Skin epidermis (tissue), 12 donors: ENCODE measurements around the gene FOXO4.

Source experiments
- H3K27ac ChIP-seq, 21 experiments: fragments of 200-600 bp; sonication (generic) in 11 of 21; one replicate each; pipeline ENCODE4 v1.5.0; 2020; ENCODE audit warnings: mild to moderate bottlenecking in 3 of 21, inconsistent platforms in 2 of 21, moderate library complexity in 2 of 21
- H3K4me3 ChIP-seq, 7 experiments: fragments of 200-600 bp; sonication (generic) in 2 of 7; one replicate each; pipeline ENCODE4 v1.5.0; 2020; ENCODE audit warnings: inconsistent platforms in 2 of 7, mild to moderate bottlenecking in 2 of 7, moderate library complexity in 1 of 7

The FOXO4 gene

GRCh38 chrX:71128166-71128833 lies 32.6 kb downstream of the FOXO4 start:
- Histone ChIP-seq H3K4me3 (no peak overlapping the region), H3K27ac (no peak overlapping the region)

- Histone ChIP-seq H3K27ac (peak overlapping the region in 2 of 21 experiments; percentile 5), H3K4me3 (no peak overlapping the region)
These were observed 33.5 kb downstream of the FOXO4 start for GRCh38 chrX:71128915-71129765.

DNA sequence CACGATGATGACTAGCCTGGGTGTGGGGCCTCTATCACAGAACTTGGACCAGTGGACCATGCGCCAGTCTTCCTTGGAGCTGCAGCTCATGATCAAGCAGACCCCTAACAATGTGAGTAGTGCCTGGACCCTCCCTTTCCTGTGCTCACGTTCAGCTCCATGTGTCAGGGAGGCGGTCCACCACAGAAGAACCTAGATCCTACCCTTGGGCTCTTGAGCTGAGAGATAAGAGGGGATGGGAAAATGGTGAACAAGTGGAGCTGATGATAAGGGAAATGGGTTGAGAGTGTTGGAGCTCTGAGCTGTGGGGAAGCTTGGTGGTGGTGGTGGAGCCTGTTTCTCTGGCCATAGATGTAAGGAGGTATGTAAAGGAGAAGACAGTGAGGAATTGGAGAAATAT lies 35.9 kb downstream of the FOXO4 start:
- Histone ChIP-seq H3K27ac (no peak overlapping the region), H3K4me3 (no peak overlapping the region)

DNA sequence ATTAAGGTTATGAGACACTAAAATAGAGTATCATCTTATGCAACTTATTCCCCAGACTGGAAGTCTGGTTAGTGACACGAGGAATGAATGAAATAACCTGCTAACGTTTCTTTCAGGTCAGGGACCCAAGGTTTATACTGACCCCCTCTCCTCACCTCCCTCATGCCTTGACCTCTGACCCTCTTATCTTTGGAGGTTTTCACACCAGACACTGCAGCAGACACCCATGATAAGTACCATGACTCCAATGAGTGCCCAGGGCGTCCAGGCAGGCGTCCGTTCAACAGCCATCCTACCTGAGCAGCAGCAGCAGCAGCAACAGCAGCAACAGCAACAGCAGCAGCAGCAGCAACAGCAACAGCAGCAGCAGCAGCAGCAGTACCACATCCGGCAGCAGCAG lies 44.8 kb downstream of the FOXO4 start:
- Histone ChIP-seq H3K4me3 (no peak overlapping the region), H3K27ac (no peak overlapping the region)

DNA sequence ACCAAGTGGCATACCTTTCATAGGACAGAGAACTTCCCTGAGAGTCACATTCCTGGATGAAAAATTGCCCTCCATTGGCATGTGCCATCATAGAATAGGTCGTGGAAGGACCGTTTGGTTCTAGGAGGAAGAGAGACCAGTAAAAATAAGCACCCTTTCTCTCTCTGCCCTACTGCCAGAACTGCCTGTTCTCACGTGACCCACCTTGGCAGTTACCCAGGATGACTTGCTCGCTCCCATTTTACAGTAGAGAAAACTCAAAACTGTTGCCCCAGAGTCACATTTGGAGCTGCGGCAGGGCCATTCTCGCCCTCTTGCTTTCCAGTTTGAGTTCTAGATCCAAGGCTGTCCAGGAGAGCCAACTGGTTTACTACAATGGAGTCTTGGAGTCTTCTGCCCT lies 47.9 kb downstream of the FOXO4 start:
- Histone ChIP-seq H3K27ac (no peak overlapping the region), H3K4me3 (no peak overlapping the region)

DNA sequence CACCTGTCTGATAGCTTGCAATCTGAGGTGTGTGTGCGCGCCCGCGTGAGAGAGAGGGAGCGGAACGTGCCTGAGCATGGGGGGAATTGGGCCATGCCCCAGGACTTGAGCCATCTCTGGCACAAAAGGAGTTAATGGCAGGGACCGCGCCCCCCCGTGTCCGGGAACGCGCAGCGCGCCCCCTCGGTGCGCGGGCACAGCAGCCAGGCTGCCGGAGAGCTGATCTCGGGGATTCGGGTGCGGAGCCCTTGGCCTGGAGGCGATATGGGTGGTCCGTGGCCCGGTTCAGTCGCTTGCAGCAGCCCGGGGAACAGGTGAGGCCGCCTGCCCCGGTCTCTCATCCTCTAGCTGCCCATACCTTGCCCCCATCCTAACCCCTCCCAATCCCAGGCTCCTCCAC lies 49.0 kb downstream of the FOXO4 start, which contains the start of gene NLGN3:
Gene NLGN3, plus strand, starts transcription at position 191 of the 400 bp plus-strand sequence. CDS start 2,909 bp downstream, outside the sequence.
- H3K27ac ChIP-seq: no peak within 1 kb of the TSS

DNA sequence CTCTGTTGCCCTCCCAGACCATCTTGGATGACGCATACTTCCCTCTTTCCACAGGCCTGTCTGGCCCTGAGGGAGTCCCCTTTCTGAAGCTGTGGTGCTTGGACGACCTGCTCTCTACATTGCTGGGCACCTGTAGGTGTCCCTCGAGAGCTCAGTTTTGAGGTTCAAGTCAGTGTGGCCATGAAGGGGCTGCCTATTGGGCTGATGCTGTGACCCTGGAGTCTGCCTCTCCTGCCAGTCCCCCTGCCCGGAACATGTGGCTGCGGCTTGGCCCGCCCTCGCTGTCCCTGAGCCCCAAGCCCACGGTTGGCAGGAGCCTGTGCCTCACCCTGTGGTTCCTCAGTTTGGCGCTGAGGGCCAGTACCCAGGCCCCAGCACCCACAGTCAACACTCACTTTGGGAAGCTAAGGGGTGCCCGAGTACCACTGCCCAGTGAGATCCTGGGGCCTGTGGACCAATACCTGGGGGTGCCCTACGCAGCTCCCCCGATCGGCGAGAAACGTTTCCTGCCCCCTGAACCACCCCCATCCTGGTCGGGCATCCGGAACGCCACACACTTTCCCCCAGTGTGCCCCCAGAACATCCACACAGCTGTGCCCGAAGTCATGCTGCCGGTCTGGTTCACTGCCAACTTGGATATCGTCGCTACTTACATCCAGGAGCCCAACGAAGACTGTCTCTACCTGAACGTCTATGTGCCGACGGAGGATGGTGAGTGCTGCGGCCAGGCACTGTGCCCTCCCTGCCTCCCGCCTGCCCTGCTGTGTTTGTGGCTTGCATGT lies 52.0 kb downstream of the FOXO4 start:
- no peak overlapping the region for H3K4me3 ChIP-seq
- no peak overlapping the region for H3K27ac ChIP-seq

More for the DNA sequence above, 49.0 kb downstream of the FOXO4 start, which contains the start of gene NLGN3:
- peak within 1 kb of the TSS in 1 of 7 experiments; percentile 15 for H3K4me3 ChIP-seq

DNA sequence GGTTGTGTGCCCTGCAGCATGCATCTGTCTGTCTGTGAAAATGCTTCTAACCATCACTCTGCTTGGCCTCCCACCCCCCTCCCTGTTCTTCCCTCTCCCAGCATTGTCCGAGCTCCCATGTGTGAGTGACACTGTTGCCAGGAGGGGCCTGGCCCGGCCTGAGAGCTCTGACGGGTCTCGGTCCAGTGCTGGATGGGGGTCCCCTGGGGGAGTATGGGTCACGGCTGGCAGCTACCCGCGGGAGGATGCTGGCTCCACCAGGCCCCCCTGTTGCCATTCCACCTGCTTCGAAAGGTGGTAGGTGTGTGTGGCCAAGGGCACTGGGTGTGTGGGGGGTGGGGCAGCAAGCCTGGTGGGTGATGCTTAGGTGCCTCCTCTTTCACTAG lies 52.6 kb downstream of the FOXO4 start:
- Histone ChIP-seq H3K4me3 (no peak overlapping the region), H3K27ac (no peak overlapping the region)

DNA sequence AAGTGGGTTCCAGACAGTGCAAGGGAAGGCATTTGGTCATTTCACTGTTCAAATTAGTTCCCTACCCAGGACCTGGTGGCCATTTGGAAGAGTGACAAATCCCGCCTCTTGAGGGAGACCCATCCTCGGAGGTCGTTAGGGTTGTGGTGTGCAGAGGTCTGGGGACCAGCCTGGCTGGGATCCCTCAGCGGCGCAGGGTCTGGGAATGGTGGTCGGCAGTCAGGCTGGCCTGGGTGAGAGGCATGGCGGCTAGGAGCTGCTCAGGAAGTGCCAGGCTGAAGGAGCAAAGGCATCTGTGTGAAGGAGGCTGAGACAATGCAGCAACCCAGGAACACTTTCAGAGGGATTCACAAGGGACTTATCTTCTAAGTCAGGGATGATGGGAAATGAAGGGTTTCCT lies 55.7 kb downstream of the FOXO4 start:
- Histone ChIP-seq H3K27ac (no peak overlapping the region), H3K4me3 (no peak overlapping the region)
